ENCODE measurements around the gene PLCB1.

DNA sequence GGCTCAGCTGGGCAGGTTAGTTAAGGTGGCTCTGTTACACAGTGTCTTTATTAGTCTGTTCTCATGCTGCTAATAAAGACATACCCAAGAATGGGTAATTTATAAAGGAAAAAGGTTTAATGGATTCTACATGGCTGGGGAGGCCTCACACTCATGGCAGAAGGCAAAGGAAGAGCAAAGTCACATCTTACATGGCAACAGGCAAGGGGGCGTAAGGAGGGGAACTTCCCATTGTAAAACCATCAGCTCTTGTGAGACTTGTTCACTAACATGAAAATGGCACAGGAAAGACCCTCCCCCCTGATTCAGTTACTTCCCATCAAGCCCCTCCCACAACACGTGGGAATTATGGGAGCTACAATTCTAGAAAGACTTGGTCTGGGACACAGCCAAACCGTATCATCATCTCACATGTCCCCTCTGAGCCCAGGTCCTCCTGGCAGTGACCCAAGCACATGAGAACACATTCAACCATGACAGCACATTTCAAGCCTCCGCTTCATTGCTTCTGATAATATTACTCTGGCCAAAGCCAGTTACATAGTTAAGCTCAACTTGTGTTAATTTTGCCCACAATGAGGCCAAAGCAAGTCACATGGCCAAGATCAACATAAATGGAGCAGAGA is 383.9 kb downstream of the PLCB1 start:
- TF ChIP-seq GATA2 (IDR thresholded peaks at IDR 0.05; ENCODE audit: low read depth, low read length) (no peak), GATA3 (IDR thresholded peaks at IDR 0.05; ENCODE audit: low read depth, low read length) (no peak)
